Measurements from ENCODE around the gene HADHB. TPM values are rescaled to one million over a fixed set of nuclear protein-coding genes. Genes with fewer than 3 reads are reported as not detected.
"Not testable (repeated sequence)": the region's sequence is repeated elsewhere in the genome, so short reads cannot be mapped to it uniquely, and the experiment has no call there.

The HADHB gene
- polyA plus RNA-seq, 1 donor = 108 TPM

DNA sequence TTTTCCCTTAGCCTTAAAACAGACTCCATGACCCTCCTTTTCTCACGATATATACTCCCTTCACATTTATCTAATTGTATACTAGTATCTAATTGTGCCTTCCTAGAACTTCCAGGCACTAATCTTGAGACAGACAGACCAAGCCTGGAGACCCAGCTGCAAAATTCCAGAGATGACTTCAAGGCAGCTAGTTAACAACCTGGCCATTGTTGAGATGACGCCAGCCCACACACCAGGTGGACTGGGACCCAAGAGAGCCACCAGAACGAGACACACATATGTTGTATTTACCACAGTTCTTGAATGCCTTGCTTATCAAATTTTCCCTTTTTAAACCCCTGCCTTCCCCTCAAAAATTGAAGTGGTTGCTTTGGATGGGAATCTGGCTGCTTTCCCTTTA, 52.3 kb downstream of the HADHB start:
- DNase-seq (ENCODE audit: low read depth) = no peak

DNA sequence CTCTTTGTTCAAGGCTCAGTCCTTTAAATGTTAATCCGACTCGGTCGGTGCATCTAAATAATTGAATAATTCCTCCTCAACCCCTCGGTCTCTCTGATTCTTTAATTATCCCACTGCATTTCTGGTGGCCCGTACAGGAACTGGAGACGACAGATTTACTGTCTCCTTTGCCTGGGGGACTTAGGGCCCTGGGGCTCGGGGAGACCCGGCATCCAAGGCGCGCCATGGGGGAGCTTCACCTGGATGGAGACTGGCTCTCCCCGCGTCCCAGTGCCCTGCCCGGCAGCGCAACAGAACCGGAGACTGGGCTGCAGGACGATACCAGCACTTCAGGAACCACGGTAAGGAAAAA, 53.5 kb downstream of the HADHB start:
- DNase-seq (ENCODE audit: low read depth) = no peak

DNA sequence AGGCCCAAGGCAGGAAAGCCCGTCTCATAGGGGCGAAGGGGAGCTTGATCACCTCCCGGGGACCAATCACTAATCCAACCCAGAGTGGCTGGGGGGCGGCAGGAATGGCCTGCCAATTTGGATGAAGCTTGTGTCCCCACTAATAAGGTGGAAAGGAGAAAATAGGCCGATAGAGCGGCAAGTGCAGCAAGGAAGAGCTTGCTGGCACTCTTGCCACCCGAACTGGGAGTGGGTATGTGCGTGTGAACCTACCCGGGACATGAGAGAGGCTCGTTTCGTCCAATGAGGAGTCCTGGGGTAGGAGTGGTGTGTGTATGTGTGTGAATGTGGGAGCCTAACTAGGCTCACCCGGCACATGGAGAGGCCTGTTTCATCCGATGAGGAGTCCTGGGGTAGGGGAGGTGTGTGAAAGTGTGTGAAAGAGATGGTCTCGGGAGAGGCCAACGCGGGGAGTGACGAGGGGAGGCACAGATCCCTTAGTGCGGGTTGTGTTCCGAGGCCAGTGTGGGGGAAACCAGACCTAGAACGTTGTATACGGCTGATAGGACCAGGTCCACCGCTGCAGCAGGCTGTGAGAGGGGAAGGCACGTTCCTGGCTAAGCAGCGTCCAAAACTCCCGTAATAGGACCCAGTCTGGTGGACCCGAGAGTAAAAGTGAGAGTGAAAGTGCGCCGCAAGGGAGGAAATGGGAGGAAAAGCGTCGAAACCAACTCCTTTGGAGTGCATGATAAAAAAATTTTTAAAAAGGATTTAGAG, 54.1 kb downstream of the HADHB start:
- no peak for DNase-seq (ENCODE audit: low read depth)

DNA sequence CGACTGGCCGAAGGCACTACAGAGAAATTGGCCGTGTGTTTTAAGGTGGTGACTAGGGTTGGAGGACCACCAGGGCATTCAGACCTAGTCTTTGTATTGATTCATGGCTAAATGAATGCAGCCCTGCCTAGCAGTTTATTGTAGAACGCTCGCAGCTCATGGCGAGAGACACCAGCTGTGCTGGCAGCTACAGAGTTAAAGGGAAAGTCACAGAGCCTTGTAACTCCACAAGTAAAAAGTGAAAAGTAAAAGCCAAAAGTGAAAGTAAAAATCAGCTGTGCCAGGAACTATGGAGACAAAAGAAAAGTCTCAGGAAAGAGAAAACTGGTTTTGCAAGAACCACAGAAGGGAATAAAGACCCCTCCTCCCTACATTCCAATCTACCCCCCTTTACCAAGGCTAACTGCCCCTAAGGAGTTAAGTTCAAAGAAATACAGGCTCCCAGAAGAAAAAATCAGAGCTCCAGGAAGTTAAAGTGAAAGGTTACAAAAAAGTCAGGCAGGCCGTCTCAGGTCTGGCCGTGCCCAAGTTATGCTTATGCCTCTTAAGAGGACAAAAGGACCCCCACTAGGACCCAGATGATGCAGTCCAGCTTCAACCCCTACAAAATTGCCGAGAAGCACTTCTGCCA, 54.8 kb downstream of the HADHB start:
- DNase-seq (ENCODE audit: low read depth) = no peak

DNA sequence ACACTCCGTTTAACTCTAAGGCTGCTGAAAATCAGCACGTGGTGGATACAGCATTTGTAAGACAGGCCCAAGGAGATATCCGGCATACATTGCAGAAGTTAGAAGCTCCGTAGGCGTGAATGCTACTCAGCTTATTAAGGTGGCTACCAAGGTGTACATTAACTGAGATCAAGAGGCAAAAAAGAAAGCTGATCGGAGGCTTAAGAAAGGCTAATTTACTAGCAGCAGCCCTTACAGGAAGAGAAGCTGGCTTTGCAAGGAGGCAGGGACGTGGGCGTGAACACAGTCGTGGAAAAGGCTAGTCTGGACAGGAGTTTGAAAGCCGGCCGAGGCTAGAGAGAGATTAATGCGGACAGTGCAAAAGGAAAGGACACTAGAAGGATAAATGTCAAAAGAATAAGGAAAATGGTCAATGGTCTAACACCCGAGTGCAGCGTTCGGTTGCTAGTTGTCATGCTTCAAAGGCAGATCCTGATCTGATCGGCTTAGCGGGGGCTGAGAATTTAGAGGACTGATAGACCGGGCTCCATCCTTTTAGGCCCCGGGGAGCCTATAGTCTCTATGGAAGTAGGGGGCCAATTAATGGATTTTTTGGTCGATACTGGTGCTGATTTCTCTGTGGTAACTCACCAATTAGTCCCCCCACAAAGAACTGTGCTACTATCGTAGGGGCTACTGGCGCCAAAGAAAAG, 55.6 kb downstream of the HADHB start:
- DNase-seq (ENCODE audit: low read depth) = no peak

DNA sequence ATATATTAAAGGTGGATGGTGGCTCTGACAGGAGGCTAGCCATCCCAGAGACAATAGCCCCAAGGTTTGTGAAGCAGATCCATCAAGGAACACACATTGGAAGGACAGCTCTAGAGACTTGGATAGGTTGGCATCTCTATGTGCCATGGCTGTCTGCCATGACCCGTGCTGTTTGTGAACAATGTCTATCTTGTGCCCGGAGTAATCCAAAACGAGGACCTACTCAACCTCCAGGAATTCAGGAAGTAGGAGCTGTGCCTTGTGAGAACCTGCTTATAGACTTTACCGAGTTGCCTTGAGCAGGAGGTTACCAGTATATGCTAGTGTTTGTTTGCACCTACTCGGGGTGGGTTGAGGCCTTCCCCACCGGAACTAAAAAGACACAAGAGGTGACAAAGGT, 58.1 kb downstream of the HADHB start:
- DNase-seq (ENCODE audit: low read depth) = no peak

DNA sequence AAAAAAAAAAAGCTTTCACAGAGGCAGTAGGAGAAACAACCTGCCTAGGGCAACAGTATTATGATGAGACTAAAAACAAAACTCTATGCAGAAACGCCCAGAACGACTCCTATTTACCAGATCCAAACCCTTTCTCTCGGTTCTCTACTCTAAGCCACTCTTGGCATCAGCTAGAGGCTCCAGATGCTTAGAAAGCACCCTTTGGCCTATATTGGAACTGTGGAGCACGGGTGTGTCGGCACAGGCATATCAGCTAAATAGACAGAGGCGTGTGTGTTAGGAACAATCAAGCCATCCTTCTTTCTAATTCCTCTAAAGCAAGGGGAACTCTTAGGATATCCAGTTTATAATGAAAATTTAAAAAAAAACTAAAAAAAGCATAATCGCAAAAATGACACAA, 60.4 kb downstream of the HADHB start:
- DNase-seq (ENCODE audit: low read depth) = not testable (repeated sequence)

DNA sequence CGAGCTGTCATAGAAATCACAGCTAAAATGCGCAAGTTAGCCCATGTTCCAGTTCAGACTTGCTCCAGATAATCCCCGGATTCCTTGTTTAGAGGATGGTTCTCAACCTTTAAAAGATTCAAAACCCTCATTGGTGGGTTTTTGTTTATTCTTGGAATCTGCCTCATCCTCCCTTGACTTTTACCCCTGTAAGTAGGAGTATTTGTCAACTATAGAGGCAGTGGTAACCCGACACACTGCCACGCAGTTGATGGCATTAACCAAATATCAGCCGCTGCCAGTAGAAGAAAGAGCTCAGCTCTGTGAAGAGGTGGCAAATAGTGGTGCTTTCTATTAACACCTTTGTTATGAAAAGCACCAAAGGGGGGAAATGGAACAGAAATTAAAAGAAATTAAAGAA, 60.8 kb downstream of the HADHB start:
- no peak for DNase-seq (ENCODE audit: low read depth)

DNA sequence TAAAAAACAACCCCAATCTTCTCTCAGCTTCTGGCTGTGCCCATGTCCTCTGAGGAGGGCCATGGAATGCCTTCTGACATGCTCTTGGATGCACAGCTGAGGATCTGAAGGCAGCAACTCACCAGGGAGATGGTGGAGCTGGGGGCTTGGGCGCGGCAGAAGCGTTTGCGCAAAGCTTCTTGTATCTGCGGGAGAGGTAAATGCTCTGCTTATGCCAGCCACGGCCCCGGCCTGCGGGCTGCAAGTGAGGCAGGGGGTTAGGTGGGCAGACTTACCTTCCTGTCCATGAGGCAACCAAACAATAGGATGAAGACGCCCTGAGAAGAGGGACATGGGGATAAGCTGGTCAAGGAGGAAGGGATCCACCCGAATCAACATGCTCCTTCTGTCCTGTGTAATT, 65.2 kb downstream of the HADHB start:
- no peak for DNase-seq (ENCODE audit: low read depth)

DNA sequence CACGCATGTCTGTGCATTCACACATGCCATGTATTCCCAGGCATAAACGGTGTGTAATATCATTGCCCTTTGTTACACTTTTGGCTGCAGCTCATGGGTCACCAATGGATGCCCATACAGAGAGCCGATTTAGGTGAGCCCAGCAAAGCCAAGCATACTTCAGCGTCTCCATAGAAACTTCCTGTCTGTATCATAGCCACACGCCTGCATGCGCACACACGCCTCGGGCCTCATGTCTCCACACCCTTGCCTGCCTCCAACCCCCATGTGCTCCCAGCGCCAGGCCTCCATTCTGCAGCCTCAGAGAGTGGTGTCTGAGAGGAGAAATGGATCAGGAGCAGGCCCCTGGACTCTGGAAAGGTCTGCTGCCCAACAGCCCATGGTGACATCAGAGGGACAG, 67.7 kb downstream of the HADHB start:
- no peak for DNase-seq (ENCODE audit: low read depth)

DNA sequence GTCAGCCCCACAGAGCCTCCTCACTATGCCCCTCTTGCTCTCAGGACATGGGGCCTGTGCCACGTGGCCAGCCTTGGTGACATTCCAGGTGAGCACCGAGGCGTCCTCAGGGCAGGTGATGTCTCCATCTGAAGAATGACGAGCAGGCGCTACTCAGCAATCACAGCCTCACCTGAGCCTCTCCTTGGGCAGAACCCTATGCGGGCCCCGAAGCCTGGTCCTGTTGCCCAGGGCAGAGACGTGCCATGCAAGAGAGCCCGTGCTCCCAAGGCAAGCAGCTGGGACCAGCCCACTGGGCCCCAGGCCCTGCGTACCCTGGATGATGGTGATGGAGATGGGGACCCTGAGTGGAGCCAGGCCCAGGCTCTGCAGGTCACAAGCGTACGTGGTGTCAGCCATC, 68.7 kb downstream of the HADHB start:
- no peak for DNase-seq (ENCODE audit: low read depth)

DNA sequence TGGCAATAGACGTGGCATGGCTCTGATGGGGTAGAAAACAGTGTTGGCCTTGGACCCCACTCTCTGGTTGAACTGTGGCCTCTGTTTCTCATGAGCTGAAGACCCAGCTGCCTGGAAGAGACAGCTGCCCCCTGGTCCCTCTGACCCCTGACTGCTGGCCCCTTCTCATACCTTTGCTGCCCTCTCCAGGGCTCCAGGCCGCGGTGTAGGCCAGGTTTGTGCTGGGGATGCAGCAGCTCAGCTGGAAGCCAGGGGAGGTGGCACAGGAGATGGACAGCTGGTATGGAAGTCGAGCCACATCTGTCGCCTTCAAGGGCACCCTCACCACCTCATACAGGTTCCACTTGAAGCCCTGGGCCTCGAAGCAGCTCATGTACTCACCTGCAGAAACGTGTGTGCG, 69.5 kb downstream of the HADHB start:
- DNase-seq (ENCODE audit: low read depth) = no peak

DNA sequence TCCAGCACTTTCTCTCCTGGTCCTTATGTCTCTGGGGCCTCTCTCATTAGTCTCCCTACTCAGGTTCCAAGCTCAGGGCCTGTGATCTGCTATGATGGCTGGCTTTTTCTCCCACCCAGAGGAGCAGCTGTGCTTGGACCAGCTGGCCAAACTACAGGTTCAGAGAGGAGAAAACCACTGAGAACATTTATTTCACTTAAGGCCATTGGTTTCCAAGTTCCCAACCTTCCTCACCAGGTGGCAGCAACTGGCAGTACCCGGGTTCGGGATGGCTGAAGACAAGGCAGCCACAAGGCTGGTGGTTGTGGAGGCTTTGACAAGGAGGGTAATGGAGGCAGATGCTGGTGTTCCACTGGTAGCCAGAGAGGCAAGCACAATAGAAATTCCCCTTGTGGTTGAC, 71.3 kb downstream of the HADHB start:
- no peak for DNase-seq (ENCODE audit: low read depth)

DNA sequence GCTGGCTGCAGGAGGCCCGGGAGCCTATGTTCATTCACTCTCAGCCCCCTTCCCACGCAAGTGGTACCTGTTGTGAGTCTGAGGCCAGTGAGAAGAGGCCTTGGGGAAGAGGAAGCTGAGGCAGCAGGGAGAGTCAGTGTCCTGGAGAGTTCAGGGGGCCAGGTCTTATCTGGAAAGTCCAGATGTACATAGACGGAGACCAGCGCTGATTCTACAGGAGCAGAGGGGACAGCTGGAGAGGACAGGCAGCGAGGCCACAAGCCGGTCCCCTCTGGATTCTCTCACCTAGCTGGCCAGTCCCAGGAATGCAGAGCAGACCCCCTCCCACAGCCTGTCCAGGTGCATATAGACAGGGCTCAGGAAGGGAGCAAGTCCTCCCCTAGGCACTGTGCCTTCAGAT, 72.1 kb downstream of the HADHB start:
- no peak for DNase-seq (ENCODE audit: low read depth)

DNA sequence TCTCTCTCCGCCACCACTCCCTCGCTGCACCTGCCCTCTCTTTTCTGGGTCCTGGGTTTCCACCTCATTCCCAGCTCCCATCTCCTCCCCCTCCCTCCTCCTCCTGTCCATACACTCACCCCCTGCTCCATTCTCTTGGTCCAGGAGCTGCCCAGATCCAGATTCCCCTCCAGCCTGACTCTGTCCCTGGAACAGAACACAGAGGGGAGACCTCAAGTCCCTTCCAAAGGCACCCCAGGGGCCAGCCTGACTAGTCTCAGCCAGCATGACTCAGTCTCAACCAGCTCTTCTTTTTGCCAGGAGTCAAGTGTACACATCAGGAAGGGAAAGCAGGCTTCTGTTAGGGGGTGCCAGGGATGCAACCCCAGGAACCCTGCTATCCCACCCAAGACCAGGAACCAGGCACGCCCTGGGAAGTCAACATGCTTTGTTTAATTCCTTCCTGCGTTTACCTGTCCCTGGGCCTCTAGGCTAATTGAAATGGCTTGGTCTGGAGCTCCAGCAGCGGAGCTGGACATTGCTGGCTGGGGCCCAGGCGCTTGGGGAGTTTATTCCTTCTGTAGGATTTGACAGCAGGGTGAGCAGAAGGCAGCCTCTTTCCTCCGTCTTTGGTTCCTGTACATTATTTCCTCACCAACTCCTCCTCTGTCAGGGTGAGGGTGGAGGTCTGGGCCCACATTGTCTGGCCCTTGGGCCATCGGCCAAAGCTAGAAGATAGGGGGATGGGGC, 72.8 kb downstream of the HADHB start:
- DNase-seq (ENCODE audit: low read depth) = no peak

DNA sequence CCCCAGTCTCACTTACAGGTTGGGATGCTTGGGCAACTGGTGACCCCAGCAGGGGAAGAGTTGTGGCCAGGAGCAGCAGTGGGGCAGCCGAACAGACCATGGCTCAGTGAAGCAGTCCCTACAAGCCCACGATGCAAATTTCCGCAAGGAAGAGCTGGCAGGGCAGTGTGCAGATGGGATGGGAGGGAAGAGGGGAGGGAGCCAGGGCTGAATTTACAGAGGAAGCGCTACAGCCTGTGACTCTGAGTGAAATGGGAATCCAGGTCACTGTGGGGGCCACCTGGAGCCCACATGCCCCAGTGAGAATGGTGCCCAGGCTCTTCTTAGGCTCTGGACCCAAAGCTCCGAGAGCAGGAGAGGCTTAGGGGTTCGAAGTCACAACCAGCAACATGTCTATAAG, 74.2 kb downstream of the HADHB start:
- DNase-seq (ENCODE audit: low read depth) = no peak

DNA sequence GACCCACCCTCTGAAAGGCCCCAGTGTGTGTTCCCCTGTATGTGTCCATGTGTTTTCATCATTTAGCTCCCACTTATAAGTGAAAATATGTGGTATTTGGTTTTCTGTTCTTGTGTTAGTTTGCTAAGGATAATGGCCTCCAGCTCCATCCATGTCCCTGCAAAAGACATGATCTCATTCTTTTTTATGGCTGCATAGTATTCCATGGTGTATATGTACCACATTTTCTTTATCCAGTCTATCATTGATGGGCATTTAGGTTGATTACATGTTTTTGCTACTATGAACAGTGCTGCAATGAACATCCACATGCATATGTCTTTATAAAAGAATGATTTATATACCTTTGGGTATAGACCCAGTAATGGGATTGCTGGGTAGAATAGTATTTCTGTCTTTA, 79.7 kb downstream of the HADHB start:
- DNase-seq (ENCODE audit: low read depth) = not testable (repeated sequence)

DNA sequence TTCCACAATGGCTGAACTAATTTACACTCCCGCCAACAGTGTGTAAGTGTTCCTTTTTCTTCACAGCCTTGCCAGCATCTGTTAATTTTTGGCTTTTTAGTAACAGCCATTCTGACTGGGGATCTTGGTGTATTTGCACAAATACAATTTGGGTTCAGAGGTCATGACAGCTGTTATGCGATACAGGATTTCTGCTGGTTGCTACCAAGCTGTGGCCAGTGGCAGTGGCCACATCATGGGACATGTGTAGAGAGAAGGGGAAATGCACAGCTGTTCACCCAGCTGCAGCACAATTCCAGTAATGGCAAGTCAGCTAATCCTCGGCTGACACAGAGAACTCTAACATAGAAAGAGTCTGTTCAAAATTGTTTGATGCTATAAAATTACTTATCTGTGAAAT, 80.2 kb downstream of the HADHB start:
- DNase-seq (ENCODE audit: low read depth) = no peak

DNA sequence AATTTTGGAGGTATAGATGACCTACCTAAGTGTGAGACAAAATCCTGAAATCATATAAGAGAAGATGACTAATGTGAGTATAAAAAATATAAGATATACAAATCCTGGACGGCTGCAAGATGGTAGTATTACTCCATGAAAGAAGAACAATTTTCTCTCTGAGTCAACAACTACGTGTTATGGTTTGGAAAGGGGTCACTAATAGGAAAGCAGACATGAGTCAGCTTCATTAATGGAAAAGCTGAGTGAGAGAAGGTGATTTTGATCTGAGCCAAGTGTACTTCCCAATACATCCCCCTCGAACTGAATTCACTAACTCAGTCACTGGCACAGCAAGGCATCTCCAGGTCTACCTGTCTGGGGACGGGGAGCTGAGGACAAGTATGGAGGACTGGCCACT, 81.1 kb downstream of the HADHB start:
- no peak for DNase-seq (ENCODE audit: low read depth)

DNA sequence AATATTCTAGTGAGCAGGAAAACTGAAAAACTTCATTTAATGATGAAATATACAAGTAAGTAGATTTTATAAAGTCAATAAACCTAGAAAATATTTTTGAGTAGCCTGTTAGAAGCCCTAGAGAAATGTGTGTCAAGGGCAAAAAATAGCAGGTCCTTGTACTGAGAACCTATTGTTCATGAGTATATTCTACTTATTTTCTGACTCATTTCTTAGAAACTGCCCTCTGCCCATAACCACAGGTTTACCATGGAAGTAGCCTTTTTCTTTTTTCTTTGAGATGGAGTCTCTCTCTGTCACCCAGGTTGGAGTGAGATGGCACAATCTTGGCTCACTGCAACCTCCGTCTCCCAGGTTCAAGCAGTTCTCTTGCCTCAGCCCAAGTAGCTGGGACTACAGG, 81.8 kb downstream of the HADHB start:
- DNase-seq (ENCODE audit: low read depth) = no peak

DNA sequence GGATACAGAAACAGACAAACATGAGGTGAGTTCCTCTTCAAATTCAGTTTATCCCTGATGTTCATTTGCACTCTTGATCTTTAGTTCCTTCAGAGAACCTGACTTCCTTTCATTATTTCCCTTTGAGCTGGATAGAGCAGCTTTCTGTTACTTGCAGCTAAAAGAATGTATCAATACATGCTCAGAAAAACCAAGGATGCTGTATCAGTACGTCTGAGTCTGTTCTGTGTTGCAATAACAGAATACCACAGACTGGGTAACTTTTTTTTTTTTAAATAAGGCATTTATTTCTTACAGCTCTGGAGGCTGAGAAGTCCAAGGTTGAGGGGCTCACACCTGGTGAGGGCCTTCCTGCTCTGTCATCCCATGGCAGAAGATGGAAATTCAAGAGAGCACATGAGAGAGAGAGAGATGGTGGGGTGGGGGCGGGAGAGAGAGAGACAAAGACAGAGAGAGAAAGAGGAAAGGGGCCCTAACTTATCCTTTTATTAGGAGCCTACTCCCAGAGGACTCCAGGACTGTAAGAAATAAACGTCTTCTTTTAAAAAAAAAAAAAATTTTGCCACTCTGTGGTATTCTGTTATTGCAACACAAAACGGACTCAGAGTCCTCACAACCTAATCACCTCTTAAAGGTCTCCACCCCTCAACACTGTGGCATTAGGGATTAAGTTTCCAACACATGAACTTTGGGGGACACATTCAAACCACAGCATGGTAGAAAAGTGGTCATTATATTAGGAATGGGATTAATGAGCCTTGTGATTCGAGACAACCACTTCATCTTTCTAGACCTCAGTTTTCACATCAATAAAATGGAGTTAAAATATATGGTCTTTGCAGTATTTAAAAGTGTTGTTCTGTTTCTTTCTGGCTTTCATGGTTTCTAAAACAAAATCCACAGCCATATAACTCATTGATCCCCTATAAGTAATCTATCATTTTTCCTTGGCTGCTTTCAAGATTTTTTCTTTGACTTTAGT, 82.8 kb downstream of the HADHB start:
- DNase-seq (ENCODE audit: low read depth) = no peak
